Activated CD4-positive, CD25-positive, alpha-beta regulatory T cell treated with anti-CD3 and anti-CD28 coated beads, Interleukin-2, amount 50 U/mL, for 72 hours (primary cell): Measurements from ENCODE around the gene PEPD.

Source experiments
- DNase-seq: peaks from one replicate; pipeline ENCODE4 v3.0.0; 2021

PEPD gene

DNA sequence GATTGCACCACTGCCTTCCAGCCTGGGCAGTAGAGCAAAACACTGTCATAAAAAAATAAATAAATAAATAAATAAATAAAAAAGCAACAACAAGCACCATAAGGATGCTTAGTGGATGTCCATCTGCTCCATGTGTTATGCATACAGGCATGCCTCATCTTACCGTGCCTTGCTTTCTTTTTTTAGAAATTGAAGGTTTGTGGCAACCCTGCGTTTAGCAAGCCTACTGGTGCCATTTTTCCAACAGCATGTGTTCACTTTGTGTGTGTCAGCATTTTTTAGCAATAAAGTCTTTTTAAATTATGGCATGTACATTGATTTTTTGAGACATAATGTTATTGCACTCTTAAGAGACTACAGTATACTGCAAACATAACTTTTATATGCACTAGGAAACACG, 68.3 kb downstream of the PEPD start:
- DNase-seq: no peak

DNA sequence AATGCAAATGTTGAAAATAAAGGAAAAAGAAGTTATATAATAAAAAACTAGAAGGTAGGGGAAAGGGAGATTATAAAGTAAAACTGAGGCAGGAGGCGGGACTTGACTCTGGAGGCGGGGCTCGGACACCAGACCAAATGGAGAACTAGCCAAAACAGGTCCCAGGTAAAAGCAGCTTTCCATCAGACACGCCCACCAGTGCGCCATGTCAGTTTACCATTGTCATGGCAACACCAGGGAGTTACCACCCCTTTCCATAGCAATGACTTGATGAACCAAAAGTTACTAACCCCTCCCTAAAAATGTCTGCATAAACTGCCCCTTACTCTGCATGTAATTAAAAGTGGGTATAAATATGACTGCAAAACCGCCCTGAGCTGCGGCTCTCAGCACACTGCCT, 70.9 kb downstream of the PEPD start:
- no peak for DNase-seq

GRCh38 chr19:33449799-33450198, 71.8 kb downstream of the PEPD start:
- DNase-seq: no peak

DNA sequence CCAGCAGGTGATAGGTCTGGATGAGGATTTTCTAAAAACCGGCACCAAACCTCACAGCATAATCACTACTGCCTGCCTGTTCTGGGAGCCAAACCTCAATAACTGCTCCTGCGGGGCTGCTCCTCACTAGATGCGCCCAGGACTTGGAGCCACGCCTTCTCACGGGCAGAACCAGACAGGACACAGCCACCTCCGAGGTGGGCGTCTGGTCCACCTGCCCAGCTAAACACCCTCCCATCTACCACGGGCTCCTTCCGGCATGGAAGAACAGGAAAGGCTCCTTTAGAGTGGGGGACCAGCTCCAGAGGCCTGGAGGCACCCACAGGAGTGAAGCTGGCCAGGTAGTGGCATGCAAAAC, 73.5 kb downstream of the PEPD start:
- DNase-seq: no peak

GRCh38 chr19:33447336-33448158, 74.0 kb downstream of the PEPD start:
- no peak for DNase-seq

GRCh38 chr19:33446330-33447293, 75.0 kb downstream of the PEPD start:
- DNase-seq: no peak

- DNase-seq: no peak
These were observed 75.9 kb downstream of the PEPD start for GRCh38 chr19:33445442-33446329.

DNA sequence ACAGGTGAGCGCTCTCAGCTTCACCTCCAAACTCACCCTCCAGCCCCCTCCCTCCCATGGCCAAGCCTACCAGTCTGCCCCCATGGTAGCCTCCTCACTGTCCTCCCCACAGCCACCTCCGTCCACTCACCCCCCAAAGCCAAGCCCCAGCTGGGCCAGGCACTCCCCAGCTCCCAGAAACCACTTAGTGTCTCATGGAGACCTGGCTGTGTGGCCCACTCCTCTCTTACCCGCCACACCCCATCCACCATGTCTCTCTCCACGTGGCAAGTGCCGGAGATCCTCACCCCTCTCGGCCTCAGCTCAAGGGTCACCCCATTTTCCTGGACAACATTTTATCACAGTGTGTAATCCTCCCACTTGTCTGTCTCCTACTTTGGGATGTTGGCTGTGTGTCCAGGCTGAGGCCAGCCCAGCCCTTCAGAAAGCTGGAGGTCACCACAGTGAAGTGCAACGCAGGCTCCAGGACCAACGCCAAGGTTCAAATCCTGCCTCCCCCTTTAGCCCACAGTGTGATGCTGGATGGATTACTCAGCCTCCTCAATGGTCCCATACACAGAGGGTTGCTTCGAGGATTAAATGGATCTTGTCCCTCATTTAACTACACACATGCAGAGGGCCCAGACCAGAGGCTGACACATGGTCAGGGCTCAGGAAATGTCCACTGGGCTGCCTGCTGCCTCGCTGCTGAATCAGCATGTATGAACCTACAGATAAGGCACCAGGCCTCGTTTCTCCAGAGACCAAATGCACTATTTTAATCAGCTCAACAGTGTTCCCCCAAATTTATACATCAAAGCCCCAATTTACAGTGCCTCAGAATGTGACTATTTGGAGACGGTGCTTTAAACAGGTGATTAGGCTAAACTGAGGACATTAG, 76.8 kb downstream of the PEPD start:
- no peak for DNase-seq

GRCh38 chr19:33443638-33444561, 77.7 kb downstream of the PEPD start:
- DNase-seq: no peak

DNA sequence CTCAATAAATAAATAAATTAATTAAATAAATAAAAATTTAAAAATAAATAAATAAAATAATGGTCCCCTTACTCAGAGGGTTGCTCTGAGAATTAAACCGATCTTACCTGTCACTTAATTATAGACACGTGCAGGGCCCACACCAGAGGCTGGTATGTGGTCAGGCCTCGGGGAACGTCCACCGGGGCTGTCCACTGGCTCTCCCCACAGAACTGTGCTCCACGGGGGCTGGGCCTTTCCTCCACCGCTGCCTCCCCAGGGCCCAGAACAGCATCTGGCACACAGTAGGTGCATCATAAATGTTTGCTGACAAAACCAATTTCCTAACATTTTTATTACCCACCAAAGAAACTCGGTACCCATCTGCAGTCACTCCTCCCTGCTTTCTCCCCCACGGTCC, 78.9 kb downstream of the PEPD start:
- no peak for DNase-seq

- DNase-seq: no peak
These were observed 79.8 kb downstream of the PEPD start for GRCh38 chr19:33441828-33442227.

DNA sequence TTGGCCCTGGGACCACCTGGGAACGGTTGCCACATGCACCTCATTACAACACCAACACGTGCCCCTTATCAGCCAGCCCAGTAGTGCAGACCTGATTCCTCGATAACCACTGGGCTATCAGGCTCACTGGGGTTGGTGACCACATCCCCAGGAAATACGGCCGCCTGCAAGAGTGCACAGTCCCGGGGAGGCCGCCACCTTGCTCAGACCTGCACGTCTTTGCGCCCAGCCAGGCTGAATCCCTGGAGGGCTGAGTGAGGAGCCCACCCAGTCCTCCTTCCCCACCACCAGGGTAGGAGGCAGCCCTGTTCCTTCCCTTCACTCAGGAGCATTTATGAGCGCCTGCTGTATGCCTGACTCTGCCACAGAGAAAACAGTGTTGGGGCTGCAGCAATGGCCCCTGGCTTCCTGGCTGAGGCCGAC, 80.3 kb downstream of the PEPD start:
- no peak for DNase-seq

GRCh38 chr19:33440682-33441081, 80.9 kb downstream of the PEPD start:
- DNase-seq: no peak

DNA sequence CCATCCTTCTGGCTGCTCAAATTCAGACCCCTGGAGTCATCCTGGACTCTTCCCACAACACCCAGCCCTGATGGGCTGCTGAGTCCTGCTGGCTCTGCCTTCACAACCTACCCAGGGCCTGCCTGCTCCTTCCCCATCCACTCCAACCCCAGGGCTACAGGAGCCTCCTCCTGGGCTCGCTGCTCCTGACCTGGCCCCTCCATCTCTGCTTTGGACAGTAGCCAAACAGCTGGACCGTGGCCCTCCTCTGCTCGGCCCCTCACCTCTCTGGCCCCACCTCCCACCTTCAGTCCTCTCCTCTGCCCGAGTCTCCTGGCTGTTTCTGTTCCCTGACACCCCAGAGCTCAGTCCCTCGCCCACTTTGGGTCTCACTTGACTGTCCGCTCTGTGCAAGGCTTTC, 81.3 kb downstream of the PEPD start:
- DNase-seq: no peak

DNA sequence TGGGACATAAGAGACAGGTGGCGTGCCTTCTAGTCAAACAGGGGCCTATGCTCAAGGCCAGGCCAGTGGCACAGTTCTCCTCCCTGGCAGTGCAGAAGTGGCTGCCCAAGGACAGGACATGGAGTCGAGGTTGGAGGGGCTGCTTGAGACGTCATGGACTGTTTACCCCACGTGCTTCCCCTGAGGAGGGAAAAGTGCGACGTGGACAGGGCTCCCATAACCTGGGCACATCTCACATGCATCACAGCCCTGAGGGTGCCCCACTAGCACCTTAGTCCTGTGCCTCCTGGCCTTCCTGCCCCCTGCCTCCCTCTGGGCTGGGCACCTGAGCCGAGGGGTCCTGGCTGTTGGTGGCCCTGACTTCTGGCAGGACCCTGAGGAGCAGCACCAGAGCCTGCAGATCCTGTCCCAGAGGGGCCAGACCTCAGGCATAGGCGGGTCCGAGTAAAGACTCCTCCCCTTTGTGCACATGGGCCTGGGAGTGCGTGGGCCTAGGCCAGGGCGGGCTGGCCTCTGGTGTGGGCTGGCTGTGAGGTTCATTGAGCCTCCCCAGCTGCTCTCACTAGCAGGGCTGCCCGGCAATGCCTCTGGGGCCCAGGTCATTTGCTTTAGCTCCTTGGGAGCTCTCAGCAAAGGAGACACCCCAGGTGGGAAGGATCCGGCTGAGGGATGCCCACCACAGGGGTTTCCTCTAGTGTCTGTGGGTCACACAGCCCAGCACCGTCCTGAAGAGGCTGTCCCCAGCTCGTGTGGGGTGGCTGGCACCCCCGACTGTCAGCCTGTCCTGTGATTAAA, 82.4 kb downstream of the PEPD start:
- DNase-seq: no peak

- no peak for DNase-seq
These were observed 83.5 kb downstream of the PEPD start for GRCh38 chr19:33437821-33438671.

DNA sequence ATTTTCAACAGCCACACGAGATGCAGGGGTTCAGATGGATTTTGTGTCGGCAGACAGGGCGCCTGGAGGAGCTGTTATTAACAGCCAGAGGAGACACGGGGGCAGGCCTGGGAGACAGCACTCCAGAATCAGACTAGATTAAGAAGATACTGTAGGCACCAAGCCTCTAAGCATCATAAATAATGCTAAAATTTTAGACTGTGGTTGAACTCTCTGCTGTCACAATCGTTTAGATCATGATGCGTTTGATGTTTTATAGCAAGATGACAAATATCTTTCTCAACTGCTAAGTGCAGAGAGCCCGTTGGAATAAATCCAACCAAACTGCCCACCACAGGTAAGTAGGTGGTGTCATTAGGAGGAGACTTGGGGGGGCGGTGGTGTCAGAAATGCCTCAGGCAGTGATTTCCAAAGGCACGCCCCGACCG, 84.2 kb downstream of the PEPD start:
- no peak for DNase-seq

GRCh38 chr19:33436360-33437345, 84.9 kb downstream of the PEPD start:
- DNase-seq: no peak
